HG03196 (cell line): ENCODE measurements around the gene DPH1.

ENCODE experiments used
- ATAC-seq: cut with Tn5 transposase; IDR thresholded peaks from one replicate; pipeline ENCODE4 v1.9.1; 2021; ENCODE audit not compliant: unreplicated experiment

The DPH1 gene

GRCh38 chr17:2049333-2050299 lies 19.7 kb downstream of the DPH1 start:
- ATAC-seq = peak; percentile 48

GRCh38 chr17:2050300-2051060 lies 20.5 kb downstream of the DPH1 start:
- ATAC-seq = peak; percentile 8

- no peak for ATAC-seq
These were observed 21.3 kb downstream of the DPH1 start for GRCh38 chr17:2051061-2051932.

- ATAC-seq = no peak
These were observed 22.1 kb downstream of the DPH1 start for GRCh38 chr17:2051933-2052559.

GRCh38 chr17:2053380-2054261 lies 23.7 kb downstream of the DPH1 start:
- no peak for ATAC-seq

- ATAC-seq = no peak
These were observed 24.2 kb downstream of the DPH1 start for GRCh38 chr17:2054262-2054511.

- peak; percentile 29 for ATAC-seq
These were observed 24.7 kb downstream of the DPH1 start, which contains the start of gene HIC1 for GRCh38 chr17:2054512-2055291. Gene HIC1, plus strand, starts transcription at chr17:2055103. Its CDS starts 1,588 bp downstream, at chr17:2056691.

GRCh38 chr17:2055292-2056205 lies 25.6 kb downstream of the DPH1 start:
- ATAC-seq = no peak

GRCh38 chr17:2056206-2057174 lies 26.5 kb downstream of the DPH1 start:
- ATAC-seq = no peak

GRCh38 chr17:2057175-2057759 lies 27.3 kb downstream of the DPH1 start:
- no peak for ATAC-seq

- no peak for ATAC-seq
These were observed 28.0 kb downstream of the DPH1 start for GRCh38 chr17:2057760-2058585.

GRCh38 chr17:2058586-2059546 lies 28.9 kb downstream of the DPH1 start:
- ATAC-seq = no peak

- no peak for ATAC-seq
These were observed 29.8 kb downstream of the DPH1 start for GRCh38 chr17:2059547-2060384.

GRCh38 chr17:2060385-2060658 lies 30.4 kb downstream of the DPH1 start:
- no peak for ATAC-seq
